ENCODE results near the gene LAMA4.

- TF ChIP-seq, protein P1, sequence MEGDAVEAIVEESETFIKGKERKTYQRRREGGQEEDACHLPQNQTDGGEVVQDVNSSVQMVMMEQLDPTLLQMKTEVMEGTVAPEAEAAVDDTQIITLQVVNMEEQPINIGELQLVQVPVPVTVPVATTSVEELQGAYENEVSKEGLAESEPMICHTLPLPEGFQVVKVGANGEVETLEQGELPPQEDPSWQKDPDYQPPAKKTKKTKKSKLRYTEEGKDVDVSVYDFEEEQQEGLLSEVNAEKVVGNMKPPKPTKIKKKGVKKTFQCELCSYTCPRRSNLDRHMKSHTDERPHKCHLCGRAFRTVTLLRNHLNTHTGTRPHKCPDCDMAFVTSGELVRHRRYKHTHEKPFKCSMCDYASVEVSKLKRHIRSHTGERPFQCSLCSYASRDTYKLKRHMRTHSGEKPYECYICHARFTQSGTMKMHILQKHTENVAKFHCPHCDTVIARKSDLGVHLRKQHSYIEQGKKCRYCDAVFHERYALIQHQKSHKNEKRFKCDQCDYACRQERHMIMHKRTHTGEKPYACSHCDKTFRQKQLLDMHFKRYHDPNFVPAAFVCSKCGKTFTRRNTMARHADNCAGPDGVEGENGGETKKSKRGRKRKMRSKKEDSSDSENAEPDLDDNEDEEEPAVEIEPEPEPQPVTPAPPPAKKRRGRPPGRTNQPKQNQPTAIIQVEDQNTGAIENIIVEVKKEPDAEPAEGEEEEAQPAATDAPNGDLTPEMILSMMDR (IDR thresholded peaks at IDR 0.05; ENCODE audit: insufficient read depth, low read length, poor library complexity, severe bottlenecking): no peak
- TF ChIP-seq EZH2phosphoT487 (conservative IDR thresholded peaks at IDR 0.05; ENCODE audit: low read length): no peak
Observed at GRCh38 chr6:112253841-112254816, at the start of gene LAMA4.
